AG10803 (cell line): ENCODE data around the gene CCDC188.

Source experiments
- DNase-seq: peaks from one replicate; pipeline ENCODE4 v3.0.0; 2010; ENCODE audit warnings: low read depth
- H3K4me3 ChIP-seq: 2 replicates; pipeline ENCODE4 v1.5.1; 2011; ENCODE audit warnings: mild to moderate bottlenecking, low read length, control low read depth
- CTCF ChIP-seq: conservative IDR thresholded peaks from 2 replicates; pipeline ENCODE4 v1.5.1; 2011; ENCODE audit warnings: mild to moderate bottlenecking, low read length, control low read depth, inconsistent platforms

CCDC188 gene

GRCh38 chr22:20150381-20151275 lies at the start of gene CCDC188:
TSS of gene CCDC188 (minus strand) at chr22:20151055. CDS start at chr22:20150986, 69 bp downstream.
- no peak for TF ChIP-seq CTCF
- no peak for DNase-seq
- H3K4me3 ChIP-seq = no peak within 1 kb of the TSS

- H3K4me3 ChIP-seq = no peak overlapping the region
- DNase-seq = no peak
- TF ChIP-seq CTCF = no peak
Observed at GRCh38 chr22:20199906-20200305, 49.1 kb upstream of the CCDC188 start.

- no peak for TF ChIP-seq CTCF
- no peak for DNase-seq
- H3K4me3 ChIP-seq = no peak overlapping the region
Observed at GRCh38 chr22:20199413-20199842, 48.6 kb upstream of the CCDC188 start.

- no peak for TF ChIP-seq CTCF
- no peak for DNase-seq
- H3K4me3 ChIP-seq = no peak overlapping the region
Observed at GRCh38 chr22:20198557-20199319, 47.9 kb upstream of the CCDC188 start.

GRCh38 chr22:20197407-20198030 lies 46.7 kb upstream of the CCDC188 start:
- TF ChIP-seq CTCF = no peak
- H3K4me3 ChIP-seq = no peak overlapping the region
- no peak for DNase-seq

- no peak for TF ChIP-seq CTCF
- H3K4me3 ChIP-seq = no peak overlapping the region
- DNase-seq = no peak
Observed at GRCh38 chr22:20196094-20196842, 45.4 kb upstream of the CCDC188 start.
